Neural crest cell (in vitro differentiated cells): ENCODE data around the gene CALB2. TPM values are rescaled to one million over a fixed set of nuclear protein-coding genes. Genes with fewer than 3 reads are reported as not detected.

Experiments used
- DNase-seq: peaks from one replicate; pipeline ENCODE4 v3.0.0; 2021; ENCODE audit warnings: low read depth, mixed read lengths, low spot score
- H3K27ac Mint-ChIP-seq: one replicate; pipeline ENCODE4 v1.8.0; 2021; ENCODE audit warnings: mild to moderate bottlenecking, mixed read lengths; ENCODE audit not compliant: unreplicated experiment
- H3K27me3 Mint-ChIP-seq: 2 replicates; pipeline ENCODE4 v1.8.0; 2021; ENCODE audit warnings: low read depth, mild to moderate bottlenecking, mixed read lengths
- H3K36me3 Mint-ChIP-seq: 2 replicates; pipeline ENCODE4 v1.8.0; 2021; ENCODE audit warnings: low read depth, mild to moderate bottlenecking, mixed read lengths
- H3K4me1 Mint-ChIP-seq: 2 replicates; pipeline ENCODE4 v1.8.0; 2021; ENCODE audit warnings: mixed read lengths
- H3K4me3 Mint-ChIP-seq: one replicate; pipeline ENCODE4 v1.8.0; 2021; ENCODE audit warnings: mild to moderate bottlenecking, mixed read lengths
- H3K9me3 Mint-ChIP-seq: 2 replicates; pipeline ENCODE4 v1.8.0; 2021; ENCODE audit warnings: mixed read lengths
- CTCF ChIP-seq: fragments of 200-600 bp; sonication (generic); conservative IDR thresholded peaks from 2 replicates; pipeline ENCODE4 v1.5.0; 2021; ENCODE audit warnings: antibody characterized with exemption, mild to moderate bottlenecking
- total RNA-seq: library from RNA; stranded (reverse); gene quantifications from 2 replicates; pipeline ENCODE4 v1.2.1, GENCODE V29; 2021

CALB2 gene
- total RNA-seq, 1 donor from 2014 or later: not detected

DNA sequence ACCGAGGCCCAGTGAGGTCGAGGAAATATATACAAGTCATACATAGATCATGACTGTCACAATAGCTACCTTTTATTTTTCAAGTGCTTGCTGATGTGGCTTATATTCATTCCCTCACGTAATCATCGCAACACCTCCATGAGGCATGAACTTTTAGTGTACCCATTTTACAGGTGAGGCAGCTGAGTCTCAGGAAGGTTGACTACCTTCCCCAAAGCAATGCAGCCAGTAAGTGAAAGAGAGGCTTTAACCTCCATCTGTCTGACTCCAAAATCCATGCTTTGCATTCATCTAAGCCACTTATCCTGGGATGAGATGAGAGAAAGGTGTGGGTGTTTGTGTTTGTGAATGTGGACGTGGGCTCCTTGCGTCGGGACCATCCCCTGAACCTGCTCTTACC, 30.8 kb downstream of the CALB2 start:
- Mint-ChIP-seq H3K36me3 (no peaks in the 10 kb centered on the region), H3K4me1 (peaks cover 8% of the 10 kb centered on the region), H3K27ac (no peak overlapping the region), H3K27me3 (peaks cover 56% of the 10 kb centered on the region), H3K9me3 (no peaks in the 10 kb centered on the region), H3K4me3 (no peak overlapping the region)
- DNase-seq: no peak
- no peak for TF ChIP-seq CTCF

DNA sequence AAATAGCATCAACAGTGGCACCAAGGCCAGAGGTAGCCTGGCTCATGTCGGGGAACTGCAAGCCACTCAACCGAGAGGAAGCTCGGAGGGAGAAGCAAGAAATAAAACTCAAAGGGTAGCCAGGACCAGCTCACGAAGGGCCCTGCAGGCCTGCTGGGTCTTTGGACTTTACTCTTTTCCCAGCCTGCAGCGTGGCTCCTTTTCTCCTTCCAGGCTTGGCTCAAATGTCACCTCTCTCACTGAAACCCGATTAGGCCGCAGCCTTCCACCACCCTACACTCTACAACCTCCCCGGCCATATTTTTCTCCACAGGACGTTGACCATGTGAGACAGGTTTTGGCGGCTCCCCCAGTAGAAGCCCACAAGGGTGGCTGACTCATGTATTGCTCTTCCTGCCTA, 38.1 kb downstream of the CALB2 start:
- Mint-ChIP-seq H3K9me3 (no peaks in the 10 kb centered on the region), H3K27ac (no peak overlapping the region), H3K36me3 (no peaks in the 10 kb centered on the region), H3K4me3 (no peak overlapping the region), H3K4me1 (peaks cover 2% of the 10 kb centered on the region), H3K27me3 (peaks cover 29% of the 10 kb centered on the region)
- no peak for DNase-seq
- TF ChIP-seq CTCF: no peak

- H3K27me3 Mint-ChIP-seq: peaks cover 11% of the 10 kb centered on the region
- no peak for DNase-seq
- no peak overlapping the region for H3K4me3 Mint-ChIP-seq
- H3K4me1 Mint-ChIP-seq: peaks cover 10% of the 10 kb centered on the region
- no peak for TF ChIP-seq CTCF
- H3K27ac Mint-ChIP-seq: no peak overlapping the region
- H3K9me3 Mint-ChIP-seq: peaks cover 5% of the 10 kb centered on the region
- H3K36me3 Mint-ChIP-seq: no peaks in the 10 kb centered on the region
Observed at GRCh38 chr16:71399801-71400563, 41.5 kb downstream of the CALB2 start.

GRCh38 chr16:71402007-71402406, 43.5 kb downstream of the CALB2 start:
- no peak for DNase-seq
- TF ChIP-seq CTCF: no peak
- Mint-ChIP-seq H3K36me3 (no peaks in the 10 kb centered on the region), H3K9me3 (peaks cover 7% of the 10 kb centered on the region), H3K27ac (no peak overlapping the region), H3K4me1 (peaks cover 10% of the 10 kb centered on the region), H3K4me3 (no peak overlapping the region), H3K27me3 (peaks cover 16% of the 10 kb centered on the region)

- Mint-ChIP-seq H3K4me1 (peaks cover 10% of the 10 kb centered on the region), H3K36me3 (no peaks in the 10 kb centered on the region), H3K27me3 (peaks cover 23% of the 10 kb centered on the region), H3K9me3 (peaks cover 7% of the 10 kb centered on the region), H3K4me3 (no peak overlapping the region), H3K27ac (no peak overlapping the region)
- DNase-seq: no peak
- TF ChIP-seq CTCF: no peak
Observed at GRCh38 chr16:71402674-71403073, 44.2 kb downstream of the CALB2 start.
